ENCODE data around the gene TBC1D4. TPM values are rescaled to one million over a fixed set of nuclear protein-coding genes. Genes with fewer than 3 reads are reported as not detected.
A peak's percentile ranks its signal among the peaks of the same experiment; 100 is the strongest.

The TBC1D4 gene
- total RNA-seq, 2 donors from 2014 or later, result 2.9 to 7.2 TPM

- DNase-seq (ENCODE audit: low spot score) (no peak), ATAC-seq (no peak)
- Mint-ChIP-seq H3K27ac (no peak overlapping the region), H3K4me3 (no peak overlapping the region), H3K36me3 (no peaks in the 10 kb centered on the region), H3K9me3 (no peaks in the 10 kb centered on the region), H3K4me1 (ENCODE audit: low read depth in 2 of 2) (peaks cover 8 to 22% of the 10 kb centered on the region in 2 donors), H3K27me3 (no peaks in the 10 kb centered on the region)
These were observed 111.2 kb downstream of the TBC1D4 start for GRCh38 chr13:75370774-75371173.

GRCh38 chr13:75369981-75370380 lies 112.0 kb downstream of the TBC1D4 start:
- H3K9me3 Mint-ChIP-seq, result no peaks in the 10 kb centered on the region
- DNase-seq (ENCODE audit: low spot score) (no peak), ATAC-seq (no peak)
- peaks cover 15 to 30% of the 10 kb centered on the region in 2 donors for H3K4me1 Mint-ChIP-seq (ENCODE audit: low read depth in 2 of 2)
- H3K4me3 Mint-ChIP-seq, result no peak overlapping the region
- no peak overlapping the region for H3K27ac Mint-ChIP-seq
- no peaks in the 10 kb centered on the region for H3K27me3 Mint-ChIP-seq
- no peaks in the 10 kb centered on the region for H3K36me3 Mint-ChIP-seq

GRCh38 chr13:75368167-75368566 lies 113.8 kb downstream of the TBC1D4 start:
- DNase-seq (ENCODE audit: low spot score), result no peak
- ATAC-seq, result peak in 1 of 2 donors; percentile 43
- no peaks in the 10 kb centered on the region for H3K27me3 Mint-ChIP-seq
- H3K4me1 Mint-ChIP-seq (ENCODE audit: low read depth in 2 of 2), result peaks cover 19 to 31% of the 10 kb centered on the region in 2 donors
- no peaks in the 10 kb centered on the region for H3K9me3 Mint-ChIP-seq
- H3K27ac Mint-ChIP-seq, result peak overlapping the region in 1 of 2 donors; percentile 96
- no peaks in the 10 kb centered on the region for H3K36me3 Mint-ChIP-seq
- peak overlapping the region; percentile 1 for H3K4me3 Mint-ChIP-seq

- Mint-ChIP-seq H3K27ac (peak overlapping the region; percentile 83 to 96), H3K9me3 (no peaks in the 10 kb centered on the region), H3K27me3 (no peaks in the 10 kb centered on the region), H3K4me1 (ENCODE audit: low read depth in 2 of 2) (peaks cover 19 to 31% of the 10 kb centered on the region in 2 donors), H3K36me3 (no peaks in the 10 kb centered on the region), H3K4me3 (peak overlapping the region; percentile 80)
- ATAC-seq, result no peak
- no peak for DNase-seq (ENCODE audit: low spot score)
These were observed 115.3 kb downstream of the TBC1D4 start for GRCh38 chr13:75366380-75367280.

GRCh38 chr13:75365724-75366173 lies 116.2 kb downstream of the TBC1D4 start:
- H3K9me3 Mint-ChIP-seq, result no peaks in the 10 kb centered on the region
- H3K27me3 Mint-ChIP-seq, result no peaks in the 10 kb centered on the region
- peak overlapping the region; percentile 83 to 96 for H3K27ac Mint-ChIP-seq
- H3K36me3 Mint-ChIP-seq, result no peaks in the 10 kb centered on the region
- H3K4me3 Mint-ChIP-seq, result peak overlapping the region; percentile 80
- H3K4me1 Mint-ChIP-seq (ENCODE audit: low read depth in 2 of 2), result peaks cover 19 to 31% of the 10 kb centered on the region in 2 donors
- peak; percentile 67 for DNase-seq (ENCODE audit: low spot score)
- ATAC-seq, result peak; percentile 95 to 98

- ATAC-seq (no peak), DNase-seq (ENCODE audit: low spot score) (no peak)
- H3K4me1 Mint-ChIP-seq (ENCODE audit: low read depth in 2 of 2), result peaks cover 19 to 31% of the 10 kb centered on the region in 2 donors
- H3K36me3 Mint-ChIP-seq, result no peaks in the 10 kb centered on the region
- no peak overlapping the region for H3K4me3 Mint-ChIP-seq
- peak overlapping the region in 1 of 2 donors; percentile 96 for H3K27ac Mint-ChIP-seq
- H3K27me3 Mint-ChIP-seq, result no peaks in the 10 kb centered on the region
- H3K9me3 Mint-ChIP-seq, result no peaks in the 10 kb centered on the region
These were observed 117.7 kb downstream of the TBC1D4 start for GRCh38 chr13:75364131-75364713.

- DNase-seq (ENCODE audit: low spot score) (no peak), ATAC-seq (no peak)
- Mint-ChIP-seq H3K36me3 (no peaks in the 10 kb centered on the region), H3K27me3 (no peaks in the 10 kb centered on the region), H3K9me3 (no peaks in the 10 kb centered on the region), H3K4me3 (no peak overlapping the region), H3K4me1 (ENCODE audit: low read depth in 2 of 2) (peaks cover 19 to 22% of the 10 kb centered on the region in 2 donors), H3K27ac (peak overlapping the region in 1 of 2 donors; percentile 96)
These were observed 118.6 kb downstream of the TBC1D4 start for GRCh38 chr13:75363371-75363770.

- H3K27me3 Mint-ChIP-seq, result no peaks in the 10 kb centered on the region
- H3K4me1 Mint-ChIP-seq (ENCODE audit: low read depth in 2 of 2), result peaks cover 19 to 20% of the 10 kb centered on the region in 2 donors
- peak overlapping the region in 1 of 2 donors; percentile 96 for H3K27ac Mint-ChIP-seq
- no peaks in the 10 kb centered on the region for H3K36me3 Mint-ChIP-seq
- ATAC-seq (no peak), DNase-seq (ENCODE audit: low spot score) (no peak)
- H3K4me3 Mint-ChIP-seq, result no peak overlapping the region
- no peaks in the 10 kb centered on the region for H3K9me3 Mint-ChIP-seq
These were observed 119.9 kb downstream of the TBC1D4 start for GRCh38 chr13:75362026-75362425.

GRCh38 chr13:75360170-75360569 lies 121.8 kb downstream of the TBC1D4 start:
- ATAC-seq, result no peak
- H3K4me3 Mint-ChIP-seq, result no peak overlapping the region
- H3K27ac Mint-ChIP-seq, result no peak overlapping the region
- no peaks in the 10 kb centered on the region for H3K9me3 Mint-ChIP-seq
- no peak for DNase-seq (ENCODE audit: low spot score)
- no peaks in the 10 kb centered on the region for H3K36me3 Mint-ChIP-seq
- peaks cover 3 to 5% of the 10 kb centered on the region in 2 donors for H3K4me1 Mint-ChIP-seq (ENCODE audit: low read depth in 2 of 2)
- H3K27me3 Mint-ChIP-seq, result no peaks in the 10 kb centered on the region

GRCh38 chr13:75359266-75359665 lies 122.7 kb downstream of the TBC1D4 start:
- no peak overlapping the region for H3K27ac Mint-ChIP-seq
- no peak overlapping the region for H3K4me3 Mint-ChIP-seq
- no peak for ATAC-seq
- peaks cover 1% of the 10 kb centered on the region for H3K36me3 Mint-ChIP-seq
- DNase-seq (ENCODE audit: low spot score), result no peak
- no peaks in the 10 kb centered on the region for H3K27me3 Mint-ChIP-seq
- peaks cover 2 to 5% of the 10 kb centered on the region in 2 donors for H3K4me1 Mint-ChIP-seq (ENCODE audit: low read depth in 2 of 2)
- H3K9me3 Mint-ChIP-seq, result no peaks in the 10 kb centered on the region

- Mint-ChIP-seq H3K4me3 (no peak overlapping the region), H3K36me3 (peaks cover 5% of the 10 kb centered on the region), H3K4me1 (ENCODE audit: low read depth in 2 of 2) (peaks cover 13 to 17% of the 10 kb centered on the region in 2 donors), H3K27me3 (no peaks in the 10 kb centered on the region), H3K27ac (peak overlapping the region in 1 of 2 donors; percentile 38), H3K9me3 (no peaks in the 10 kb centered on the region)
- ATAC-seq, result peak; percentile 82 to 83
- DNase-seq (ENCODE audit: low spot score), result no peak
These were observed 124.2 kb downstream of the TBC1D4 start for GRCh38 chr13:75357576-75358289.

- ATAC-seq (no peak), DNase-seq (ENCODE audit: low spot score) (no peak)
- H3K4me1 Mint-ChIP-seq (ENCODE audit: low read depth in 2 of 2), result peaks cover 13 to 17% of the 10 kb centered on the region in 2 donors
- H3K9me3 Mint-ChIP-seq, result no peaks in the 10 kb centered on the region
- H3K27ac Mint-ChIP-seq, result no peak overlapping the region
- no peak overlapping the region for H3K4me3 Mint-ChIP-seq
- H3K36me3 Mint-ChIP-seq, result peaks cover 15% of the 10 kb centered on the region
- no peaks in the 10 kb centered on the region for H3K27me3 Mint-ChIP-seq
These were observed 125.5 kb downstream of the TBC1D4 start for GRCh38 chr13:75356421-75356820.

GRCh38 chr13:75355609-75356008 lies 126.4 kb downstream of the TBC1D4 start:
- Mint-ChIP-seq H3K27ac (no peak overlapping the region), H3K4me1 (ENCODE audit: low read depth in 2 of 2) (peaks cover 13 to 17% of the 10 kb centered on the region in 2 donors), H3K4me3 (no peak overlapping the region), H3K27me3 (no peaks in the 10 kb centered on the region), H3K9me3 (no peaks in the 10 kb centered on the region), H3K36me3 (peaks cover 15% of the 10 kb centered on the region)
- ATAC-seq, result no peak
- DNase-seq (ENCODE audit: low spot score), result no peak

Data from natural killer cell treated with Interleukin-12 subunit alpha and Interleukin-12 subunit beta and Interleukin-15 and Interleukin-18, amount 100 ng/mL, for 72 hours (primary cell).